ENCODE results near the gene LMX1B. TPM values are rescaled to one million over a fixed set of nuclear protein-coding genes. Genes with fewer than 3 reads are reported as not detected.

Gene LMX1B
- polyA plus RNA-seq, 1 donor from 2014 or later, result not detected

DNA sequence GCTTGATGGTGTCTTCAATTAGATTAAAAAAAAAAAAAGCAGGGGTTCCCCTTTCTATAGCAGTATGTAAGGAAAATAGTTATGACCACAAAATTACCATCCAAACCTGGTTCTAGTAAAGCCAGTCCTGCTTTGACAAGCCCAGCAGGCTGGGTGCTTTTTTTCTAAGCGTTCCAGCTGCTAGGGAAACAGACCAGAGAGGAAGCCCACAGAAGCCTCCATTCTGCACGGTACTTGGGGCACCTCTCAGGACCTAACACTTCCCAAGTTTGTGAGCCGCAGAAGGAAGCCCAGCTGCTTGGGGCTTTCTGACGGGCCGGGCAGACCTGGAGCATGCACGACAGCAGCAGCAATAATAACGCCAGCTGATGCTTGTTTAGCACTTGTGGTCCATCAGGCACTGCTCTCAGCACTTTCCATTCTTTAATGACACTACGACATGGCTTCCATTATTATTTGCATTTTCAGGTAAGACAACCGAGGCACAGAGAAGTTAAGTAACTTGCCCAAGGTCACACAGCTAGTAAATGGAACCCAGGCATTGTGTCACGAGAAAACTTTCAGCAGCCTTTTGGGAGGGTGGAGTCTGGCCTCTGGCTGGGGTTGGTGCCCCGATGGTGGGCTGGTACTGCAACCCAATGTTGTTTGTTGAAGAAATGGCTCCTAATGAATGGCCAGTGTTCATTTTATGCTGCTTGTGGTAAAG, 15.4 kb downstream of the LMX1B start:
- Histone ChIP-seq H3K4me3 (ENCODE audit: low read length) (no peak overlapping the region), H4K20me1 (ENCODE audit: insufficient read depth) (no peaks in the 10 kb centered on the region)

DNA sequence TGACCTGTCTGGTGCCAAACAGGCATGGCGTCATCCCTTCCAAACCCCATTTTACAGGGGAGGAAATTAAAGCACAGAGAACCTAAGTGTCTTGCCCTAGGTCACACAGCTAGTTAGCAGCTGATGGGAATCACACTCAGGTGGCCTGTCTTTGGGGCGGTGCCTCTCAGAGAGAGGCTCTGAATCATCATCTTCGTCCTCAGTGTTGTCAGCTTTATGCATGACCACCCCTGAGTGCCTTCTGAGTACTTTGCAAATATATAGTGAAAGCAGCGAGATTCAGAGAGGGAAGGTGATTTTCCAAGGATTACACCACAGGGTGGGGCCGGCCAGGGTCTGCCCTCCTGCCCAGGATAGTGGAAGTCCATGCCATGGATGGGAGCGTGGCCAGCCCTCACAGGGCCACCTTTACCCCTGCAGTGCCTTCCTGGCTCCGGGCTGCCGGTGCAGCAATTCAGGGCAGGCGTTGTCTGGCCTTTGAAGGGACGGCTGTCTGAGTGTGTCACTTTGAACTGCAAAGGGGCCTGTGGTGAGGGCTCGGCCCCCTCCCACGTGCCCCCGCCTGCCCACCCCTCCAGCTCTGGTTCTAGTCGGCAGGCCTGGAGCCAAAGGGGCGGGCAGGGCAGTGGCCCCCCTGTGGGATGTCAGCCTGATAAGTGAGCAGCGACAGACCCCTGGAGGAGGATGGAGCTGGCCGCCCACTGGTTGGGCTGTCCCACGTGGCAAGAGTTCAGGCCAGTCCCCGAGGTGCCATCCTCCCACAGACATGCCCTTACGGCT, 16.9 kb downstream of the LMX1B start:
- Histone ChIP-seq H3K27ac (ENCODE audit: low read length) (no peak overlapping the region), H3K27me3 (ENCODE audit: insufficient read depth, low read depth, low read length) (peaks cover 70% of the 10 kb centered on the region), H3K4me3 (ENCODE audit: low read length) (no peak overlapping the region), H3K79me2 (replicated peaks; ENCODE audit: insufficient read depth, low read length) (no peaks in the 10 kb centered on the region), H2AFZ (ENCODE audit: low read depth, low read length) (no peak overlapping the region), H3K9ac (ENCODE audit: low read length) (no peak overlapping the region), H3F3A (ENCODE audit: insufficient read depth, low read length, poor library complexity, severe bottlenecking) (no peaks in the 10 kb centered on the region), H3K9me3 (ENCODE audit: low read length) (no peaks in the 10 kb centered on the region), H3K4me2 (ENCODE audit: low read length) (no peak overlapping the region), H4K20me1 (ENCODE audit: insufficient read depth) (no peaks in the 10 kb centered on the region), H3K9me2 (ENCODE audit: insufficient read depth, low read length) (no peaks in the 10 kb centered on the region), H3K36me3 (ENCODE audit: insufficient read depth, low read length) (no peaks in the 10 kb centered on the region)
- no peak for TF ChIP-seq EP300 (conservative IDR thresholded peaks at IDR 0.05; ENCODE audit: poor library complexity, severe bottlenecking)
- TF ChIP-seq POLR2AphosphoS5 (IDR thresholded peaks at IDR 0.05), result no peak
- TF ChIP-seq, protein P1, sequence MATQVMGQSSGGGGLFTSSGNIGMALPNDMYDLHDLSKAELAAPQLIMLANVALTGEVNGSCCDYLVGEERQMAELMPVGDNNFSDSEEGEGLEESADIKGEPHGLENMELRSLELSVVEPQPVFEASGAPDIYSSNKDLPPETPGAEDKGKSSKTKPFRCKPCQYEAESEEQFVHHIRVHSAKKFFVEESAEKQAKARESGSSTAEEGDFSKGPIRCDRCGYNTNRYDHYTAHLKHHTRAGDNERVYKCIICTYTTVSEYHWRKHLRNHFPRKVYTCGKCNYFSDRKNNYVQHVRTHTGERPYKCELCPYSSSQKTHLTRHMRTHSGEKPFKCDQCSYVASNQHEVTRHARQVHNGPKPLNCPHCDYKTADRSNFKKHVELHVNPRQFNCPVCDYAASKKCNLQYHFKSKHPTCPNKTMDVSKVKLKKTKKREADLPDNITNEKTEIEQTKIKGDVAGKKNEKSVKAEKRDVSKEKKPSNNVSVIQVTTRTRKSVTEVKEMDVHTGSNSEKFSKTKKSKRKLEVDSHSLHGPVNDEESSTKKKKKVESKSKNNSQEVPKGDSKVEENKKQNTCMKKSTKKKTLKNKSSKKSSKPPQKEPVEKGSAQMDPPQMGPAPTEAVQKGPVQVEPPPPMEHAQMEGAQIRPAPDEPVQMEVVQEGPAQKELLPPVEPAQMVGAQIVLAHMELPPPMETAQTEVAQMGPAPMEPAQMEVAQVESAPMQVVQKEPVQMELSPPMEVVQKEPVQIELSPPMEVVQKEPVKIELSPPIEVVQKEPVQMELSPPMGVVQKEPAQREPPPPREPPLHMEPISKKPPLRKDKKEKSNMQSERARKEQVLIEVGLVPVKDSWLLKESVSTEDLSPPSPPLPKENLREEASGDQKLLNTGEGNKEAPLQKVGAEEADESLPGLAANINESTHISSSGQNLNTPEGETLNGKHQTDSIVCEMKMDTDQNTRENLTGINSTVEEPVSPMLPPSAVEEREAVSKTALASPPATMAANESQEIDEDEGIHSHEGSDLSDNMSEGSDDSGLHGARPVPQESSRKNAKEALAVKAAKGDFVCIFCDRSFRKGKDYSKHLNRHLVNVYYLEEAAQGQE (IDR thresholded peaks at IDR 0.05; ENCODE audit: borderline replicate concordance), result no peak
- no peak for TF ChIP-seq TAF1 (IDR thresholded peaks at IDR 0.05; ENCODE audit: low read depth)
- no peak for TF ChIP-seq MXI1 (conservative IDR thresholded peaks at IDR 0.05; ENCODE audit: poor library complexity, severe bottlenecking)
- no peak for TF ChIP-seq RAD21 (conservative IDR thresholded peaks at IDR 0.05)
- TF ChIP-seq, protein P2, sequence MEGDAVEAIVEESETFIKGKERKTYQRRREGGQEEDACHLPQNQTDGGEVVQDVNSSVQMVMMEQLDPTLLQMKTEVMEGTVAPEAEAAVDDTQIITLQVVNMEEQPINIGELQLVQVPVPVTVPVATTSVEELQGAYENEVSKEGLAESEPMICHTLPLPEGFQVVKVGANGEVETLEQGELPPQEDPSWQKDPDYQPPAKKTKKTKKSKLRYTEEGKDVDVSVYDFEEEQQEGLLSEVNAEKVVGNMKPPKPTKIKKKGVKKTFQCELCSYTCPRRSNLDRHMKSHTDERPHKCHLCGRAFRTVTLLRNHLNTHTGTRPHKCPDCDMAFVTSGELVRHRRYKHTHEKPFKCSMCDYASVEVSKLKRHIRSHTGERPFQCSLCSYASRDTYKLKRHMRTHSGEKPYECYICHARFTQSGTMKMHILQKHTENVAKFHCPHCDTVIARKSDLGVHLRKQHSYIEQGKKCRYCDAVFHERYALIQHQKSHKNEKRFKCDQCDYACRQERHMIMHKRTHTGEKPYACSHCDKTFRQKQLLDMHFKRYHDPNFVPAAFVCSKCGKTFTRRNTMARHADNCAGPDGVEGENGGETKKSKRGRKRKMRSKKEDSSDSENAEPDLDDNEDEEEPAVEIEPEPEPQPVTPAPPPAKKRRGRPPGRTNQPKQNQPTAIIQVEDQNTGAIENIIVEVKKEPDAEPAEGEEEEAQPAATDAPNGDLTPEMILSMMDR (IDR thresholded peaks at IDR 0.05; ENCODE audit: poor library complexity, severe bottlenecking), result no peak
- no peak for TF ChIP-seq EZH2 (IDR thresholded peaks at IDR 0.05; ENCODE audit: borderline replicate concordance, insufficient read depth, low read length, poor library complexity, severe bottlenecking)
- TF ChIP-seq SMC3 (conservative IDR thresholded peaks at IDR 0.05; ENCODE audit: poor library complexity), result no peak

More for the DNA sequence above, 15.4 kb downstream of the LMX1B start:
- Histone ChIP-seq H3K9me2 (ENCODE audit: insufficient read depth, low read length) (no peaks in the 10 kb centered on the region), H2AFZ (ENCODE audit: low read depth, low read length) (no peak overlapping the region), H3K9ac (ENCODE audit: low read length) (no peak overlapping the region), H3K9me3 (ENCODE audit: low read length) (no peaks in the 10 kb centered on the region), H3K27ac (ENCODE audit: low read length) (no peak overlapping the region), H3F3A (ENCODE audit: insufficient read depth, low read length, poor library complexity, severe bottlenecking) (no peaks in the 10 kb centered on the region), H3K27me3 (ENCODE audit: insufficient read depth, low read depth, low read length) (peaks cover 81% of the 10 kb centered on the region), H3K36me3 (ENCODE audit: insufficient read depth, low read length) (no peaks in the 10 kb centered on the region), H3K79me2 (replicated peaks; ENCODE audit: insufficient read depth, low read length) (no peaks in the 10 kb centered on the region), H3K4me2 (ENCODE audit: low read length) (no peak overlapping the region)
- TF ChIP-seq TAF1 (IDR thresholded peaks at IDR 0.05; ENCODE audit: low read depth), result no peak
- no peak for TF ChIP-seq EZH2 (IDR thresholded peaks at IDR 0.05; ENCODE audit: borderline replicate concordance, insufficient read depth, low read length, poor library complexity, severe bottlenecking)
- TF ChIP-seq, protein P1 (IDR thresholded peaks at IDR 0.05; ENCODE audit: borderline replicate concordance), result no peak
- no peak for TF ChIP-seq EP300 (conservative IDR thresholded peaks at IDR 0.05; ENCODE audit: poor library complexity, severe bottlenecking)
- no peak for TF ChIP-seq POLR2AphosphoS5 (IDR thresholded peaks at IDR 0.05)

Data from neural cell (in vitro differentiated cells).